ENCODE results near the gene PAQR3. TPM values are rescaled to one million over a fixed set of nuclear protein-coding genes. Genes with fewer than 3 reads are reported as not detected.

PAQR3 gene
- total and polyA plus RNA-seq, 9 of the 15 experiments (the other 6 are each of a cell fraction or from before 2014, with no cell fraction given) = 10.7 to 77.1 (median 31.6) TPM

GRCh38 chr4:78938868-78939666 is at the start of gene PAQR3 (continued):
- TF ChIP-seq CUX1 (CRISPR knock-in tag; IDR thresholded peaks at IDR 0.05) (no peak), ZNF57 (CRISPR knock-in tag; IDR thresholded peaks at IDR 0.05) (no peak), FOXK2 (conservative IDR thresholded peaks at IDR 0.05 in 1 of 2, IDR thresholded peaks at IDR 0.05 in 1 of 2; ENCODE audit: low read depth in 2 of 2) (no peak), ZNF41 (CRISPR knock-in tag; conservative IDR thresholded peaks at IDR 0.05) (no peak), ZHX1 (conservative IDR thresholded peaks at IDR 0.05; ENCODE audit: low read length) (no peak), ZNF133 (CRISPR knock-in tag; IDR thresholded peaks at IDR 0.05) (no peak), PML (IDR thresholded peaks at IDR 0.05; ENCODE audit: low read length) (peak; percentile 51), CBFB (CRISPR knock-in tag; IDR thresholded peaks at IDR 0.05) (no peak), MAFG (tag; conservative IDR thresholded peaks at IDR 0.05) (no peak), POU5F1 (IDR thresholded peaks at IDR 0.05; ENCODE audit: borderline replicate concordance, low read depth, low read length, partially characterized antibody) (no peak), THRA (IDR thresholded peaks at IDR 0.05) (no peak), GMEB1 (CRISPR knock-in tag; IDR thresholded peaks at IDR 0.05) (peak; percentile 94), FOXP4 (CRISPR knock-in tag; IDR thresholded peaks at IDR 0.05; ENCODE audit: borderline replicate concordance) (no peak)

All from K562 (cell line).